A549 treated with Hydrocortisone at 1 μM for 4 hours (cell line): ENCODE results near the gene SPSB4. TPM values are rescaled to one million over a fixed set of nuclear protein-coding genes. Genes with fewer than 3 reads are reported as not detected.

Source experiments
- total RNA-seq: library from RNA; stranded (reverse); fragments of 200-300 nt; extraction: Qiagen RNA extraction; gene quantifications from 5 replicates; pipeline ENCODE4 v1.2.3, GENCODE V29; 2022

SPSB4 gene
- 0.14 to 0.23 TPM (median 0.18 TPM) in 5 replicates for total RNA-seq

DNA sequence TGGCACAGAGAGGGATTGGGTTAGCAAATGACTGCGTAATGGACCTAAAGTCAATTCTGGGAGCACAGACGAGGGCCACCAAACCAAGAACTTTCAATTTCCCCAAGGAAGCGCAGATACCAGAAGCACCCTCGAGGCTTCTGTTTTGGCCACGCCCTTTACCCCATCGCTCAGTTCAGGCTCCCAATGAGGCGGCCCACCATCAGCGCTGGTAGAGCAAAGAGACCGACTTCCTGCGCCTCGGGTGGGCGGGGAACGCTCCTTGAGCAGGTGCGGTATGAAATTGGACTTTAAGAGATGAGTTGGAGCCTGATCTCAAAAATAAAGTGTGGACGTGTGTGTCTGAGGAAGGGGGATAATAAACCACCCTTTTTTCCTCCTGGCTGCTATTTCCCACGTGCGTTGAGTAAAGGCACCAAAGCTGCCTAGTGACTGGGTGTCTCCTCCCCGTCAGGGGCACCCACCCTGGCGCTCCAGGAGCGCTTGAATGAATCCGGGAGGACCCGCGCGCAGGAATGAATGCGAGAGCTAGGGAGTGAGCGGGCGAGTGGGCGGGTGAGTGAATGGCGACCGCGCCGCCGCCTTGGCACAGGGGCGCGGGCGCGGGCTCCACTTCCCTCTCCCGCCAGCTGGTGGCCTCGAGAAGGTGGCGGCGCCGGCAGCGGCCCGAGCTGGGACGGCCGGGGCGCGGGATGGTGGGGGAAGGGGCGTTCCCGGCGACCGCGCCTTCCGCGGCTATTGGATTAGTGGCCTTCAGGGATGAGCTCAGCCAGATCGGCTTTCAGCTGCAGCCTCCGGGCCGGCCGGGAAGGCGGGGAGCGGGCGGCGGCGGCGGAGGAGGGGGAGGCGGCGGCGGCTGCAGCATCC lies at the start of gene SPSB4:
SPSB4 (plus strand) TSS at position 772 of the 867 bp plus-strand sequence. CDS start 14,758 bp downstream, outside the sequence.

Other genes with a start within 250 kb of the SPSB4 start
- 13.1 to 22.7 TPM (median 20.9 TPM) in 5 replicates for gene SLC25A36, start 109.5 kb upstream of the SPSB4 start, total RNA-seq
- gene PXYLP1, start 180.5 kb downstream of the SPSB4 start, total RNA-seq = 12.0 to 17.0 TPM (median 14.9 TPM) in 5 replicates